AG09309 (cell line): ENCODE measurements around the gene CIT.
A peak's percentile ranks its signal among the peaks of the same experiment; 100 is the strongest.

ENCODE experiments used
- DNase-seq: peaks from one replicate; pipeline ENCODE4 v3.0.0-alpha.2; 2010; ENCODE audit warnings: low read depth
- H3K4me3 ChIP-seq: 2 replicates; pipeline ENCODE4 v1.5.1; 2011; ENCODE audit warnings: mild to moderate bottlenecking, low read depth, low read length, moderate library complexity; ENCODE audit not compliant: control insufficient read depth
- TF ChIP-seq, protein P1 (sequence below): IDR thresholded peaks from 2 replicates; pipeline ENCODE4 v1.5.1; 2011; ENCODE audit warnings: mild to moderate bottlenecking, low read depth, low read length, inconsistent platforms; ENCODE audit not compliant: insufficient read depth, control insufficient read depth; ENCODE audit errors: missing control alignments

The CIT gene

GRCh38 chr12:119681728-119682638 lies 195.1 kb downstream of the CIT start:
- no peak for DNase-seq
- TF ChIP-seq, protein P1, sequence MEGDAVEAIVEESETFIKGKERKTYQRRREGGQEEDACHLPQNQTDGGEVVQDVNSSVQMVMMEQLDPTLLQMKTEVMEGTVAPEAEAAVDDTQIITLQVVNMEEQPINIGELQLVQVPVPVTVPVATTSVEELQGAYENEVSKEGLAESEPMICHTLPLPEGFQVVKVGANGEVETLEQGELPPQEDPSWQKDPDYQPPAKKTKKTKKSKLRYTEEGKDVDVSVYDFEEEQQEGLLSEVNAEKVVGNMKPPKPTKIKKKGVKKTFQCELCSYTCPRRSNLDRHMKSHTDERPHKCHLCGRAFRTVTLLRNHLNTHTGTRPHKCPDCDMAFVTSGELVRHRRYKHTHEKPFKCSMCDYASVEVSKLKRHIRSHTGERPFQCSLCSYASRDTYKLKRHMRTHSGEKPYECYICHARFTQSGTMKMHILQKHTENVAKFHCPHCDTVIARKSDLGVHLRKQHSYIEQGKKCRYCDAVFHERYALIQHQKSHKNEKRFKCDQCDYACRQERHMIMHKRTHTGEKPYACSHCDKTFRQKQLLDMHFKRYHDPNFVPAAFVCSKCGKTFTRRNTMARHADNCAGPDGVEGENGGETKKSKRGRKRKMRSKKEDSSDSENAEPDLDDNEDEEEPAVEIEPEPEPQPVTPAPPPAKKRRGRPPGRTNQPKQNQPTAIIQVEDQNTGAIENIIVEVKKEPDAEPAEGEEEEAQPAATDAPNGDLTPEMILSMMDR, result no peak
- H3K4me3 ChIP-seq, result no peak overlapping the region

DNA sequence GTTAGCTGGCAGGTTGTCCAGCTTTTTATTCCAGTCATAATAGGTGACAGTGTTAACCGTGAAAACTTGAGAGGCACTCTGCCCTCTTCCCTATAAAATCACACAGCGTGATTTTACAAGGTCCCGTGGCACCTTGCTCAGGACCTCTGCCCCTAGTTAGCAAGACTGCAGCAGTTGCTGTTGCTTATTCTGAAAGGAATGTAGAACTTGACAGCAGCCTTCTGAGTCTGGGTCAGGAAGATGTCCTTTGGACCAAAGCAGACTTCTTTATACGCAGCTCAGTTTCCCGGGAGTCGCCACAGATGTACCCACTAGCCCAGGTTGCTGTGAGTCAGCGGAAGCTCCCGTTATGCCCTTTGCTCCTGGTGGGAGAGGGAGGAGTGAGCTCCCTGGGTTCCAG lies 196.0 kb downstream of the CIT start:
- no peak for DNase-seq
- no peak overlapping the region for H3K4me3 ChIP-seq
- TF ChIP-seq, protein P1, result no peak

GRCh38 chr12:119679490-119679889 lies 197.6 kb downstream of the CIT start:
- DNase-seq, result no peak
- no peak overlapping the region for H3K4me3 ChIP-seq
- TF ChIP-seq, protein P1, result no peak

DNA sequence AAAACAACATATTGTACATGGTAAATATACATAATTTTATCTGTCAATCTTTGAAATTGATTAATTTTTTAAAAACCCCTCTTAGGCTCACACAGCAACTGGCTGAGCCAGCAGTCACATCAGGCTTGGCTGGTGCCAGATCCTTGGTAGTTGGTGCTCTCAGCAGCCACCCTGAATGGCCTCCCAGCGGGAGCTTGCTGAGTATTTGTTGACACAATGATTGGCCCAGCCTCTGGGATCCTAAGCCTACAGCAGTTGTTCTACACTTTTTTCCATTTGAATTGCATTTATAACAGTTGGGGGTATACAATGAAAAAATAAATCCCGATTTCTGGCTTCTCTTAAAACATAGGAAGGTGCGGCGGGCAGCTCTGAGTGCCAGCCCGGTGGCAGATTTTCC lies 198.0 kb downstream of the CIT start:
- TF ChIP-seq, protein P1, result no peak
- no peak for DNase-seq
- no peak overlapping the region for H3K4me3 ChIP-seq

DNA sequence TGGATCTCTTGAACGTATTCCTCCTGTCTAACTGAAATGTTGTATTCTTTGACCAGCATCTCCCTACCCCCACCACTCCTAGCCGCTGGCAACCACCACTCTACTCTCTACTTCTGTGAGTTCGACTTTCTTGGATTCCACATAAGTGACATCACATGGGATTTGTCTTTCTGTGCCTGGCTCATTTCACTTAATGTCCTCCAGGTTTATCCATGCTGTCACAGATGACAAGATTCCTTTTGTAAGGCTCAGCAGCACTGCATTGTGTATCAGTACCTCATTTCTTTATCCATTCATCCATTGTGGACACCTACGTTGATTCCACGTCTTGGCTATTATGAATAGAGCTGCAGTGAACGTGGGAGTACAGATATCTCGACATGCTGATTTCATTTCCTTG lies 198.7 kb downstream of the CIT start:
- TF ChIP-seq, protein P1, result no peak
- no peak for DNase-seq

DNA sequence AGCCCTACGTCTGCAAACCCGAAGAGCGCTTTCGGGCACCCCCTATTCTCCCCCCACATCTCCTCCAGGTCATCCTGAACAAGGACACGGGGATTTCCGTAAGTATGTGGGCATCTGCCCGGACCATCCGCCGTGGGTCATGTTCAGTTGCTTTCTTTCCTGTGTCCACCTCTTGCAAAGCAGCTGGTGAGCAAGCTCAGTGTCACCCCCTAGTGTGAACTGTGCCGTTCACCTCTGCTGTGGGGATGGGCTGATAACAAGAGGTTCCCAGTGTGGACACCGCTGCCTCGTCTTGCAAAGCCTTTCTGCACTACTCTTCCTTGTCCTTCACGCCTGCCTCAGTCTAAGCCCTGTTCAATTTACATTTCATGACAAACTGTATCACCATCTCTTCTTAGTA lies 200.5 kb downstream of the CIT start:
- DNase-seq, result no peak
- TF ChIP-seq, protein P1, result peak; percentile 11
- no peak overlapping the region for H3K4me3 ChIP-seq

More for the DNA sequence above, 198.7 kb downstream of the CIT start:
- H3K4me3 ChIP-seq, result no peak overlapping the region
